Upper lobe of left lung (tissue), 6 donors: ENCODE results near the gene USP31. TPM values are rescaled to one million over a fixed set of nuclear protein-coding genes. Genes with fewer than 3 reads are reported as not detected.

Experiments
- ATAC-seq, 2 donors: fragments of 200-7000 bp; cut with Tn5 transposase; one replicate each; pipeline ENCODE4 v1.9.1; 2022; ENCODE audit warnings: mild to moderate bottlenecking in 2 of 2, moderate library complexity in 2 of 2; ENCODE audit not compliant: low FRiP score in 2 of 2
- DNase-seq, 2 donors: peaks; one replicate each; pipeline ENCODE4 v3.0.0-alpha.2; 2019 to 2020
- H3K27ac ChIP-seq, 4 donors: fragments of 200-600 bp; sonication (generic); one replicate each; pipeline ENCODE4 v1.5.1; 2016 to 2019
- H3K27me3 ChIP-seq, 4 donors: fragments of 200-600 bp; sonication (generic); one replicate each; pipeline ENCODE4 v1.5.1; 2017 to 2019
- H3K36me3 ChIP-seq, 4 donors: fragments of 200-600 bp; sonication (generic); one replicate each; pipeline ENCODE4 v1.5.1; 2016 to 2019
- H3K4me1 ChIP-seq, 4 donors: fragments of 200-600 bp; sonication (generic); one replicate each; pipeline ENCODE4 v1.5.1; 2018 to 2019
- H3K4me3 ChIP-seq, 4 donors: fragments of 200-600 bp; sonication (generic); one replicate each; pipeline ENCODE4 v1.5.1; 2017 to 2019; ENCODE audit warnings: mild to moderate bottlenecking in 2 of 4, moderate library complexity in 1 of 4
- H3K9me3 ChIP-seq, 4 donors: fragments of 200-600 bp; sonication (generic); one replicate each; pipeline ENCODE4 v1.5.1; 2018 to 2019
- CTCF ChIP-seq, 6 experiments: fragments of 450-650 bp in 4 of 6; fragments of 200-600 bp in 2 of 6; sonication (generic) in 2 of 6; IDR thresholded peaks; one replicate each; pipeline ENCODE4 v1.5.1; 2016 to 2019; ENCODE audit warnings: antibody characterized with exemption in 6 of 6
- EP300 ChIP-seq, 4 donors: sonication (generic); formaldehyde crosslinking; IDR thresholded peaks; one replicate each; pipeline ENCODE4 v1.5.1; 2017; ENCODE audit warnings: antibody characterized with exemption in 4 of 4, control low read depth in 2 of 4
- POLR2A ChIP-seq, 4 donors: fragments of 450-650 bp; IDR thresholded peaks; one replicate each; pipeline ENCODE4 v1.5.1; 2016 to 2017; ENCODE audit warnings: antibody characterized with exemption in 4 of 4, mild to moderate bottlenecking in 2 of 4
- POLR2AphosphoS5 ChIP-seq, 2 donors: sonication (generic); formaldehyde crosslinking; IDR thresholded peaks; one replicate each; pipeline ENCODE4 v1.5.1; 2017; ENCODE audit warnings: antibody characterized with exemption in 2 of 2
- WGBS, 2 donors: methylation state at CpG; one replicate each; pipeline ENCODE4 v1.1.5; 2017 to 2018; 5-methylcytosine and 5-hydroxymethylcytosine counted together
- total RNA-seq, 6 donors: library from RNA; depleted of rRNA in 4 of 6; stranded (reverse); fragments of >200 nt in 4 of 6; gene quantifications; one replicate each; pipeline versions ENCODE4 v1.1.0 to v1.2.1, GENCODE V29; 2016 to 2021
- donor health status: DM: no; HTN: no; CAD: no; lungs with moderate emphysema.
- donor health status: DM: no; HTN: yes; CAD: no; lungs with severe emphysema.

Gene USP31
- total RNA-seq, 6 donors from 2014 or later, result 8.8 to 20.2 (median 15.0) TPM

- no peak for ATAC-seq
- H3K27me3 ChIP-seq, result peaks cover 0 to 11% (median 9%) of the 10 kb centered on the region in 4 donors
- DNase-seq, result peak in 1 of 2 donors; percentile 50
- H3K4me3 ChIP-seq, result no peak overlapping the region
- H3K4me1 ChIP-seq, result peaks cover 13 to 17% (median 14%) of the 10 kb centered on the region in 4 donors
- WGBS, 2 donors, result 56 to 69% methylated on average over 10 to 11 of the region's 11 CpGs
- H3K9me3 ChIP-seq, result no peaks in the 10 kb centered on the region
- TF ChIP-seq CTCF (IDR thresholded peaks at IDR 0.05), result no peak
- no peak for TF ChIP-seq EP300 (IDR thresholded peaks at IDR 0.05)
- no peaks in the 10 kb centered on the region for H3K36me3 ChIP-seq
- no peak overlapping the region for H3K27ac ChIP-seq
Measured at GRCh38 chr16:23185656-23186055, 36.4 kb upstream of the USP31 start.

DNA sequence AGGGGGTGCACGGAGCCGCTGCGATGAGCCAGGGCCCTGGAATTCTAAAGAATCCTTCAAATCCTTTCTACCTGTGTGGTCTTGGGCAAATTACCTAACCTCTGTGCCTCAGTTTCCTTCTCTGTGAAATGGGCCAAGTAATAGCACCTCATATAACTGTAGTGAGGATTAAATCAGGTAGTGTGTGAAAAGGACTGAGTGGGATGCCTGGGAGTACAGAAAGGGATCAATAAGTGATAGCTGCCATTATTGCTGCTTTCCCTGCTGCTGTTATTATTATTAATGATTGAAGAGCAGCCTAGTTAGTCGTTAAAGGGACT, 34.3 kb upstream of the USP31 start:
- peak overlapping the region in 1 of 4 donors; percentile 70 for H3K27ac ChIP-seq
- no peak for DNase-seq
- no peaks in the 10 kb centered on the region for H3K36me3 ChIP-seq
- H3K9me3 ChIP-seq, result no peaks in the 10 kb centered on the region
- H3K27me3 ChIP-seq, result peaks cover 0 to 11% (median 9%) of the 10 kb centered on the region in 4 donors
- WGBS, 2 donors, result 21 to 25% methylated on average over 3 to 4 of the region's 4 CpGs
- no peak for ATAC-seq
- no peak for TF ChIP-seq POLR2A (IDR thresholded peaks at IDR 0.05)
- no peak for TF ChIP-seq CTCF (IDR thresholded peaks at IDR 0.05)
- no peak for TF ChIP-seq POLR2AphosphoS5 (IDR thresholded peaks at IDR 0.05)
- TF ChIP-seq EP300 (IDR thresholded peaks at IDR 0.05), result no peak
- H3K4me3 ChIP-seq, result peak overlapping the region in 3 of 4 donors; percentile 46 to 70 (median 67)
- H3K4me1 ChIP-seq, result peaks cover 13 to 17% (median 14%) of the 10 kb centered on the region in 4 donors

DNA sequence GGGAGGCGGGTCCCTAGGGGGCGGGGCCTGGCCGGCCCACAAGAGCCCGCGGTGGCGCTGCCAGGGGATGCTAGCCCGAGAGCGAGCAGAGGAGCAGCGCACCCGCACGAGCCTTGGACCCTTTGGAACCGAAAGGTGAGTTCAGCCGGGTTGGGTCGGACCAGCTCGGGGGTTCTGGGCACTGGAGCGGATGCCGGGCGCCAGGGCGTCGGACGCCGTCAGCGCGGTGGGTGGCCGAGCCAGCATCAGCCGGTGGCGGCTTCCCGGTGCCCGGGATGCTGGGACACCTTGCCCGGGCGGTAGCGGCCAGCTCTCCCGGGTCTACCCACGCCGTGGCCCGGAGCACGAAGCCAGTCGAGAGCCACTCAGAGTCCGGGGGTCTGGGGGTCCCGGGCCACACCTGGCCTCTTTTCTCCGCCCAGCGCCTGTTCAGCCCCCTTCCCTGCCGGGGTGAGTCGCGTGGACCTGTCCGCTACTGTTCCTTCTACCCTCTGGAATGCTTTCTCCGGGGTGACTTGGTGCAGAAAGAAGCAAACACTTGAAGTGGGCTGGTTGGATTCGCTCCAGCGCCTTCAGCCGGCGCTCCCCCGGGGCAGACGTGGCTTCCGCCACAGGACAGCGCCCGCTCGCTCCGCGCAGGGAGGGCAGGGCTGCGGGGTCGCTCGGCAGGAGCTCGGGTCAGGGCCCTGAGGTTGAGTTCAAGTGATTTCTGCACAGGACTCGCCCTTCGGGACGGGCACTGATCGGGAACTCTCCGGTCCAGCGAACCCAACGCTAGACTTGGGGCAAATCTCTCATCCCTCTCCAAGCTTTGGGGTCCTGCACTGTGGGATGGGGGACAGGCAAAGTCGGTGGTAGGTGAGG, 33.7 kb upstream of the USP31 start, which contains the start of gene SCNN1G:
SCNN1G (plus strand) TSS at position 67 of the 864 bp plus-strand sequence. CDS start 3,527 bp downstream, outside the sequence.
- H3K4me1 ChIP-seq, result peaks cover 13 to 17% (median 14%) of the 10 kb centered on the region in 4 donors
- H3K9me3 ChIP-seq, result no peaks in the 10 kb centered on the region
- H3K36me3 ChIP-seq, result no peaks in the 10 kb centered on the region
- DNase-seq (peak; percentile 59 to 87), ATAC-seq (peak; percentile 45 to 48)
- TF ChIP-seq CTCF (IDR thresholded peaks at IDR 0.05), result peak in 1 of 6 experiments; percentile 39
- TF ChIP-seq POLR2A (IDR thresholded peaks at IDR 0.05), result peak in 1 of 4 donors; percentile 48
- no peak for TF ChIP-seq EP300 (IDR thresholded peaks at IDR 0.05)
- no peak for TF ChIP-seq POLR2AphosphoS5 (IDR thresholded peaks at IDR 0.05)
- H3K4me3 ChIP-seq, result peak within 1 kb of the TSS; percentile 30 to 70 (median 56)
- peaks cover 0 to 11% (median 9%) of the 10 kb centered on the region in 4 donors for H3K27me3 ChIP-seq
- peak within 1 kb of the TSS in 2 of 4 donors; percentile 26 to 70 for H3K27ac ChIP-seq
- WGBS, 2 donors, result 3 to 4% methylated on average over 29 to 62 of the region's 71 CpGs

DNA sequence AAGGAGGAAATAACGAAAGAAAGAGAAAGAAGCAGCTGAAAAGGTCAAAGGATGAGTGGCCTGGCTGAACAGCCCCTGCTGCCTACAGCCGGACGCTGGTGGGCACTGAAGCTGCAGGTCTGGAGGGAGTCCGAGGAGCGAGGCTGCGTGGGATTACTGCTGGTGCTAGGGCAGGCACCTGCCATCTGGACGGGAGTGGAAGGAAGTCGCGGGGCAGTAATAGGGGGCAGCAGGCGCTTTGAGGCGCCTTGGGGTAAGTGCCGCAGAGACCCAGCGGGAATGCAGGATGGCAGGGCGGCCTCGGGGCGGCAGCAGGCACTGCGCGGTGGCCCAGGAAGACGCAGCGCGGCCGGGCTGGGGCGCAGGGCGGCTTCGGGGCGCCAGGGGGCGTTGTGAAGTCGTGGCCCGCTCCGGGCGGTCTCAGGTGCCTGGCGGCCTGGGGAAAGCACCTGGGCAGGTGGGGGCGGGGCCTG, 33.0 kb upstream of the USP31 start:
- Histone ChIP-seq H3K27ac (no peak overlapping the region), H3K9me3 (no peaks in the 10 kb centered on the region), H3K4me3 (peak overlapping the region; percentile 30 to 70 (median 56)), H3K4me1 (peaks cover 13 to 17% (median 14%) of the 10 kb centered on the region in 4 donors), H3K36me3 (no peaks in the 10 kb centered on the region), H3K27me3 (peaks cover 0 to 11% (median 9%) of the 10 kb centered on the region in 4 donors)
- WGBS, 2 donors, result 6 to 16% methylated on average over 8 to 23 of the region's 33 CpGs
- peak; percentile 92 to 96 for ATAC-seq
- TF ChIP-seq POLR2A (IDR thresholded peaks at IDR 0.05), result no peak
- TF ChIP-seq POLR2AphosphoS5 (IDR thresholded peaks at IDR 0.05), result no peak
- peak; percentile 97 to 100 (median 99) for TF ChIP-seq CTCF (IDR thresholded peaks at IDR 0.05)
- peak; percentile 85 to 97 for DNase-seq
